Sigmoid colon (tissue), 4 donors: ENCODE results near the gene MB.

Experiments
- POLR2AphosphoS5 ChIP-seq, 4 donors: sonication (generic); formaldehyde crosslinking; IDR thresholded peaks; one replicate each; pipeline ENCODE4 v1.6.1; 2017; ENCODE audit warnings: antibody characterized with exemption in 4 of 4
- TF ChIP-seq, protein P1 (sequence below), 4 experiments: fragments of 450-650 bp in 3 of 4; fragments of 200-600 bp in 1 of 4; IDR thresholded peaks; one replicate each; pipeline ENCODE4 v1.5.1; 2016 to 2019; ENCODE audit warnings: antibody characterized with exemption in 4 of 4, mild to moderate bottlenecking in 3 of 4, moderate library complexity in 2 of 4

DNA sequence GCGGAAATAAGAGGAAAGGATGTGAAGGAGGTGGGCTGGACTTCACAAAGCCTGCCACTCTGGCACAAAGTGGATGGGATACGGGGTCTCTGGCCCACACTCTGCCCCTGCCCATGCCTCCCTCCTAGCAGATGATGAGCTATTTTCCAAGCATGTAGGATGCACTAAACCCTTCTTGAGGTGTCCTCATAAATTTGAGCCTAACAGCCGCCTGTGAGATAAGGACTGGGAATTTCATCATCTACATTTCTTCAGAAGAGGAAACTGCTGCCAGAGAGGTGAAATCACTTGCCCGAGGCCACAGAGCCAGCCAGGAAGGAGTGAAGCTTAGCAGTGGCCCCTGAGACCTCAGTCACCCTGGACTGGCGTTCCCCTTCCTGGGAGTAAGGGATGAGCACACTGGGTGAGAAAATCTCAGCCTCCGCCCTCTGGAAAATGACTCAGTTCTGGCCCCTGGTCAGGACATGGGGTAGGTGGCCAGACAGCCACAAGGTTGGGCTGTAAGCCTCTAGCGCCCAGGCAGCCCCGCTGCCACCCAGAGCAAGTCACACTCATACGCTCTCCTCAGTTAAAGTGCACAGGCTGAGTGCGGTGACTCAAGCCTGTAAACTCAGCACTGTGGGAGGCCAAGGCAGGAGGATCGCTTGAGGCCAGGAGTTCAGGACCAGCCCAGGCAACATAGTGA is 27.9 kb downstream of the MB start:
- TF ChIP-seq POLR2AphosphoS5 (IDR thresholded peaks at IDR 0.05) = peak in 3 of 4 donors; percentile 18 to 45 (median 26)
- TF ChIP-seq, protein P1, sequence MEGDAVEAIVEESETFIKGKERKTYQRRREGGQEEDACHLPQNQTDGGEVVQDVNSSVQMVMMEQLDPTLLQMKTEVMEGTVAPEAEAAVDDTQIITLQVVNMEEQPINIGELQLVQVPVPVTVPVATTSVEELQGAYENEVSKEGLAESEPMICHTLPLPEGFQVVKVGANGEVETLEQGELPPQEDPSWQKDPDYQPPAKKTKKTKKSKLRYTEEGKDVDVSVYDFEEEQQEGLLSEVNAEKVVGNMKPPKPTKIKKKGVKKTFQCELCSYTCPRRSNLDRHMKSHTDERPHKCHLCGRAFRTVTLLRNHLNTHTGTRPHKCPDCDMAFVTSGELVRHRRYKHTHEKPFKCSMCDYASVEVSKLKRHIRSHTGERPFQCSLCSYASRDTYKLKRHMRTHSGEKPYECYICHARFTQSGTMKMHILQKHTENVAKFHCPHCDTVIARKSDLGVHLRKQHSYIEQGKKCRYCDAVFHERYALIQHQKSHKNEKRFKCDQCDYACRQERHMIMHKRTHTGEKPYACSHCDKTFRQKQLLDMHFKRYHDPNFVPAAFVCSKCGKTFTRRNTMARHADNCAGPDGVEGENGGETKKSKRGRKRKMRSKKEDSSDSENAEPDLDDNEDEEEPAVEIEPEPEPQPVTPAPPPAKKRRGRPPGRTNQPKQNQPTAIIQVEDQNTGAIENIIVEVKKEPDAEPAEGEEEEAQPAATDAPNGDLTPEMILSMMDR (IDR thresholded peaks at IDR 0.05) = no peak
